GM03348 (cell line): Measurements from ENCODE around the gene ELAVL4.

Source experiments
- DNase-seq: peaks from one replicate; pipeline ENCODE4 v3.0.0; 2012; ENCODE audit warnings: low spot score

ELAVL4 gene

DNA sequence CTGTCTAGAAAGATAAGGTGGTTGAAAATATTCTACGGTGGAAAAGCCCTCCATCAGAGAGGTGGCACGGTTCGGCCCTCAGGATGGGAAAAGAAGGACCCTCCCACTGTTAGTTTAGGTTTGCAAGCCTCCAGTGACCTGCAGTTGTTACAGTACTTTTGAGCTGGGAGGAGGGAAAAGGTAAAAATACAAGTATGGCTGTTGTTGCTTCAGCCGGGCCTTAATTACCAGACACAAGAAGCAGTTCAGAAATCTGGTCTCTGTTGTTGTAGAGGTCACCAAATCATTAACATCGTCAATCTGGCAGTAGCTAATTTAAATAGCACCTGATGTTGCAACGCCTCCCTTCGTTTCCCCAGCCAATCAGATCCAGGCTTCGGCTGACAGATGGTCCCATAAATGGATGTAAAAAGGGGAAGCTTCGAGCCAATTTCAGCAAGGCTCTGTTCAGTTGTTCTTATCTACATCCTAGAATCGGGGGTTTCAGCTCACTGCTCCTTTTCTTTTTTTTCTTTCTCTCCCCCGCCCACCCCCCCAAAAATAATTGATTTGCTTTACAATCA, at the start of gene ELAVL4:
Gene ELAVL4 (plus strand): TSS at position 424 of the 563 bp plus-strand sequence. CDS start 270 bp downstream, outside the sequence.
- DNase-seq = no peak

- DNase-seq = no peak
Measured at GRCh38 chr1:50060279-50060678, 48.4 kb upstream of the ELAVL4 start.

DNA sequence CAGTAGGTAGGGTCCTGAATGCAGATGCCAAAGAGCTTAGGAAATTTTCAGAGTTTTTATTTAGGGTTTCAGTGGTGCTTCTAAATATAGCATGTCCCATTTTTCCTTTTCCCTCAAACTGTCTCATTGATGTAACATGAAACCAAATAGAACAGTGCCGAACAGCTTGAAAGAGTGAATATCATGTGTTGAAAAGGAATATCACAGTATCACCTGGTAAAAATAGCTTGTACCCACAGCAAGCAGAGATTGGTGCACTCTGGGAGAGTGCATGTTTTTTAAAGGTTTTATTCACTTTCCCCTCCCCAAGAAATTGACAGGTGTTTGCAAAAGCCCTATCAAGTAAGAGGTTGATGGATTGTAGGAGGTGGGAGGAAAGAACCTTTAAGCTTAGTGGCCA, 41.9 kb upstream of the ELAVL4 start:
- DNase-seq = no peak

- no peak for DNase-seq
Measured at GRCh38 chr1:50074931-50075330, 33.8 kb upstream of the ELAVL4 start.

DNA sequence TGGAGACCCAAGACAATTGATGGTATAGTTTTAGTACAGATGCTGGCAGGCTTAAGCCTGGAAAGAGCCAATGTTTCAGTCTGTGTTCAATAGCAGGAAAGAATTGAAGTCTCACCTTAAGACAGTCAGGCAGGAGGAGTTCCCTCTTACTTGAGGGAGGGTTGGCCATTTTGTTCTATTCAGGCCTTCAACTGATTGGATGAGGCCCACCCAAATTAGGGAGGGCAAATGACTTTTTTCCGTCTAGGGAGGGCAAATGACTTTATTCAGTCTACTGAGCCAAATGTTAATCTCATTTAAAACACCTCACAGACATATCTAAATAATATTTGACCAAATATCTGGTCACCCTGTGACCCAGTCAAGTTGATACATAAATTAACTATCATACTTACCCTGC, 31.4 kb upstream of the ELAVL4 start:
- DNase-seq = no peak

- no peak for DNase-seq
Measured at GRCh38 chr1:50080904-50081586, 27.7 kb upstream of the ELAVL4 start.

GRCh38 chr1:50084389-50084788, 24.3 kb upstream of the ELAVL4 start:
- no peak for DNase-seq

DNA sequence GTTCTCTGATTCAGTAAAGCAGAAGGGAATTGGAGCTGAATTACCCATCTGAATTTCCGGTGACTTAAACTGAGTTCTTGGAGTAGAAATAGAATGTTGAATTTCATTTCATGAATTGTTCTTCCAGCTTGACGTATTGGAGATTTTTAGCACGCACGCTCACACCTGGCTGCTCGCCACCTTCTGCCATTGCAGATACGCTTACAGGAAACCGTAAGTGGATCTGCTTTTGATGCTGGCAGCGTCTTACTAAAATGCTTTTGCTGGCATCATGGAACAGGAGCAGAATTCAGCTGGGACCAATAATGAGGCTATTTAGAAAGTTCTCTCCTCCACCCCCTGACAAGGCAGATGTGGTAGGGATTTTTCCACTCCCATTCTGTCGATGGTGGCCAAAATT, 17.7 kb upstream of the ELAVL4 start:
- no peak for DNase-seq

DNA sequence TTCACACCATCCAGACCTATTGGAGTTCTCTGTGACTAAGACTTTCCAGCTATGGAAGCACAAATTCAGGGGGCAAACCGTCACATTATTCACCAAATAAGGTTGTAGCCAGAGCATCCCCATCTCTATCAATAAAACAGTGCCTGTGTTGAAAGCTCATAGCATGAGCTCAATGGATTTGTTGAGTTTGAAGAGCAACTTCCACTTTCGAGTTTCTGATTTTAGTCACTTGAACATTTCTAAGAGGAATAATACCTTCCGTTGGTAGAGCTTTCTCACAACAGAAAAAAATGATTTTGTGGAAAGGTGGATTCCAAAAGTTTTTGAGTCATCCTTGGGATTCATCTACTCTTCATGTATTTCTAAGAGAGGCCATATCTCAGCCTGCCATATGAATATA, 13.0 kb upstream of the ELAVL4 start:
- DNase-seq = no peak

- DNase-seq = no peak
Measured at GRCh38 chr1:50097021-50097679, 11.6 kb upstream of the ELAVL4 start.

GRCh38 chr1:50097791-50098190, 10.9 kb upstream of the ELAVL4 start:
- DNase-seq = no peak

DNA sequence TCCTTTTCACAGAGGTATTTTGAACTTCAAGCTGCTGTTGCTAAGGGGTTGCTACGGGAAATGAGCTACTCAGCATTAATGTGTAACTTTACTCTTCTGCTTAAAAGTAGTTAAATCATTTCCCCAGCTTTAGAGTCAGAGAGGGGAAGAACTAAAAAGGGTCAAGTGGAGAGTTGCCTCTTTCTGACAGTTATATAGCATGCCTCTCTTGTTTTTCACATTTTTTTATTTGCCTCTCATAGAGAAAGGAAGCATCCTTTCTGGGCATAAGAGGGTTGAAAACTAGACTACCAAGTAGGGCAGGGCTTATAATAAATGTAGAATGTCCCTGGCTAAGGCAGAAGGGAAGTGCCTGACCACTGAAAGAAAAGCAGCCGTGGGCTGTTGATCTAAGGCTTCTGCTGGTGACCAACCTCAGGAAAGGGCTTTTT, 10.1 kb upstream of the ELAVL4 start:
- DNase-seq = no peak

DNA sequence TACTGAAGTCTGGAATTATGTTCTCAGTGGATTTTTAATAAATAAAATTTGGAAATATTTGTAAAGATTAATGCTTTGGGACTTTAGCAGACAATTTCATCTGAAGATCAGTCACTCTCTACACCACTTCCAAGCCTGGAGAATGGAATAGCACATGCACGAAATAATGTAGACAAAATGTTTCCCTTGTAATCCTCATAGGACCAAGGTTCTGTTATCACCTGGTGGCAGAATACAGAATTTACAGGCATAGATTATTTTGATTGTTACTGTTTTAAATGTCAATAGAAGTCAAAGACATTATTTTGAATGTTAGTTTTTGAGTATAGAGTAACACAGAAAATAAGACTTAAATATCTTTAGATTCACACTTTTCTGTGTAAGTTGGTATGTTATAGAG, 9.1 kb upstream of the ELAVL4 start:
- DNase-seq = no peak

- DNase-seq = no peak
Measured at GRCh38 chr1:50103615-50104081, 5.1 kb upstream of the ELAVL4 start.

GRCh38 chr1:50105433-50105832, 3.3 kb upstream of the ELAVL4 start:
- no peak for DNase-seq

GRCh38 chr1:50106095-50106761, 2.5 kb upstream of the ELAVL4 start:
- DNase-seq = no peak

- DNase-seq = no peak
Measured at GRCh38 chr1:50109116-50109515, 396 bp downstream of the ELAVL4 start.

GRCh38 chr1:50109647-50110075, 941 bp downstream of the ELAVL4 start:
- no peak for DNase-seq

GRCh38 chr1:50110151-50110550, 1.4 kb downstream of the ELAVL4 start:
- DNase-seq = no peak

DNA sequence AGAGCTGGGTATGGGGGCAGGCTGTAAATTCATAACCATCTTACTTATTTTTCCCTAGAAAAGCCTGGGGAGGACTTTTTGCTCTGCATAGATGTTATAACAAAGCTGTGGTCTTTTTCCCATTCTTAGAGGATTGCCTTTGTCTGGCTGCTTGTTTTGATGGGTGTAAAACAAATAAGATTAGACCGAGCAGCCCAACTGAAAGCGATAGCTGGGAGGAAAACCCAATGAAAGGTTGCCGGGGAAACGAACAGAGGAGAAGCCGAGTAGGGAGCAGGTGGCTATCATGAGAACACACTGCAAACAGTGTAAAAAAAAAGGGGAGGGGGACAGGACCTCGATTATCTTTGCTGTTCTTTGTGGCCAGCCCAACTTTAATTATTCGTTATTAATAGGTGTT, 1.9 kb downstream of the ELAVL4 start:
- DNase-seq = no peak

GRCh38 chr1:50111503-50111902, 2.8 kb downstream of the ELAVL4 start:
- no peak for DNase-seq

GRCh38 chr1:50112193-50112592, 3.5 kb downstream of the ELAVL4 start:
- no peak for DNase-seq

DNA sequence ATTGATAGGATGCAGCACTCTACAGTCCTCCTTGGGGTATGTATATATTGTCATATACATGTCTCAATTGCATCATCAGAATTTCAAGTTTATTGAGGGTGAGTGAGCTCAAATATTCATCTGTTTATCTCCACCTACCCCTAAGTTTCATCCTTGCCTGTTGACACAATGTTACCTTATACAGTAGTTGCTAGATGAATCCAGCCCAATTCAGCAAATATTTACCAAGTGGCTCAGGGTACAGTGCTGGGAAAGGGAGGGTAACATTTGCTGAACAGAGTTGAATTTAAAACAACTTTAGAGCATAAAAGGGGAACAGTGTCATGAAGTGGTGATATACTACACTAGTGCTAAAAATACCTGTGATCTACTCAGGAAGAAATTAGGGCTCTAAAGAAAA, 14.4 kb downstream of the ELAVL4 start:
- no peak for DNase-seq
